Measurements from ENCODE around the gene EPHA7. TPM values are rescaled to one million over a fixed set of nuclear protein-coding genes. Genes with fewer than 3 reads are reported as not detected.

The EPHA7 gene
- polyA plus RNA-seq, 1 donor from 2014 or later, result 17.4 TPM

DNA sequence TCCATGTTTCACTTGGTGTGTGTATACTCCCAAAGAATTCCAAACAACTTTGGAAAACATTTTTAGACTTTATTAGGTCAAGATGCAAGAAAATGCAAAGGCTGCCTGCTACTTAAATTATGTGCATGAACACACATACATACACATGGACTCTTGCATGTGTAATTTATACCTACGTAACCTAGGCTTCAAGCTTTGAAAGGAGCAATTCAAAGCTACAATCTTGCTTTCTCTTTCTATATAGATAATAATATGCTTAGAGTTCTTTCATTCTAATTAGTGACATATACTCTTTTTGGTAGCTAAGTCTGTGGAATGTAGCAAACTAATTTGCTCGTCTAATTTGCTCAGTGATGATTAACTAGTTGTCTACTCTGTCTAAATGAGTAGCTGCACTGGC lies 146.5 kb downstream of the EPHA7 start:
- peaks cover 5% of the 10 kb centered on the region for H3F3A ChIP-seq (ENCODE audit: insufficient read depth, low read length, poor library complexity, severe bottlenecking)
- H3K36me3 ChIP-seq (ENCODE audit: insufficient read depth, low read length), result no peaks in the 10 kb centered on the region
- no peak overlapping the region for H3K27ac ChIP-seq (ENCODE audit: low read length)
- H3K9ac ChIP-seq (ENCODE audit: low read length), result no peak overlapping the region
- H3K79me2 ChIP-seq (replicated peaks; ENCODE audit: insufficient read depth, low read length), result no peaks in the 10 kb centered on the region
- no peaks in the 10 kb centered on the region for H3K9me2 ChIP-seq (ENCODE audit: insufficient read depth, low read length)
- TF ChIP-seq POLR2AphosphoS5 (IDR thresholded peaks at IDR 0.05), result no peak
- H3K4me3 ChIP-seq (ENCODE audit: low read length), result no peak overlapping the region
- no peaks in the 10 kb centered on the region for H3K9me3 ChIP-seq (ENCODE audit: low read length)
- no peak overlapping the region for H2AFZ ChIP-seq (ENCODE audit: low read depth, low read length)
- no peak overlapping the region for H3K4me2 ChIP-seq (ENCODE audit: low read length)
- H3K27me3 ChIP-seq (ENCODE audit: insufficient read depth, low read depth, low read length), result no peaks in the 10 kb centered on the region
- H4K20me1 ChIP-seq (ENCODE audit: insufficient read depth), result no peaks in the 10 kb centered on the region

GRCh38 chr6:93272211-93272610 lies 147.1 kb downstream of the EPHA7 start:
- H3K36me3 ChIP-seq (ENCODE audit: insufficient read depth, low read length), result no peaks in the 10 kb centered on the region
- H3K79me2 ChIP-seq (replicated peaks; ENCODE audit: insufficient read depth, low read length), result no peaks in the 10 kb centered on the region
- no peak for TF ChIP-seq SMC3 (conservative IDR thresholded peaks at IDR 0.05; ENCODE audit: poor library complexity)
- TF ChIP-seq POLR2AphosphoS5 (IDR thresholded peaks at IDR 0.05), result peak; percentile 94
- TF ChIP-seq, protein P1, sequence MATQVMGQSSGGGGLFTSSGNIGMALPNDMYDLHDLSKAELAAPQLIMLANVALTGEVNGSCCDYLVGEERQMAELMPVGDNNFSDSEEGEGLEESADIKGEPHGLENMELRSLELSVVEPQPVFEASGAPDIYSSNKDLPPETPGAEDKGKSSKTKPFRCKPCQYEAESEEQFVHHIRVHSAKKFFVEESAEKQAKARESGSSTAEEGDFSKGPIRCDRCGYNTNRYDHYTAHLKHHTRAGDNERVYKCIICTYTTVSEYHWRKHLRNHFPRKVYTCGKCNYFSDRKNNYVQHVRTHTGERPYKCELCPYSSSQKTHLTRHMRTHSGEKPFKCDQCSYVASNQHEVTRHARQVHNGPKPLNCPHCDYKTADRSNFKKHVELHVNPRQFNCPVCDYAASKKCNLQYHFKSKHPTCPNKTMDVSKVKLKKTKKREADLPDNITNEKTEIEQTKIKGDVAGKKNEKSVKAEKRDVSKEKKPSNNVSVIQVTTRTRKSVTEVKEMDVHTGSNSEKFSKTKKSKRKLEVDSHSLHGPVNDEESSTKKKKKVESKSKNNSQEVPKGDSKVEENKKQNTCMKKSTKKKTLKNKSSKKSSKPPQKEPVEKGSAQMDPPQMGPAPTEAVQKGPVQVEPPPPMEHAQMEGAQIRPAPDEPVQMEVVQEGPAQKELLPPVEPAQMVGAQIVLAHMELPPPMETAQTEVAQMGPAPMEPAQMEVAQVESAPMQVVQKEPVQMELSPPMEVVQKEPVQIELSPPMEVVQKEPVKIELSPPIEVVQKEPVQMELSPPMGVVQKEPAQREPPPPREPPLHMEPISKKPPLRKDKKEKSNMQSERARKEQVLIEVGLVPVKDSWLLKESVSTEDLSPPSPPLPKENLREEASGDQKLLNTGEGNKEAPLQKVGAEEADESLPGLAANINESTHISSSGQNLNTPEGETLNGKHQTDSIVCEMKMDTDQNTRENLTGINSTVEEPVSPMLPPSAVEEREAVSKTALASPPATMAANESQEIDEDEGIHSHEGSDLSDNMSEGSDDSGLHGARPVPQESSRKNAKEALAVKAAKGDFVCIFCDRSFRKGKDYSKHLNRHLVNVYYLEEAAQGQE (IDR thresholded peaks at IDR 0.05; ENCODE audit: borderline replicate concordance), result peak; percentile 69
- TF ChIP-seq CTCF (IDR thresholded peaks at IDR 0.05; ENCODE audit: poor library complexity, severe bottlenecking), result no peak
- no peak for TF ChIP-seq EZH2 (IDR thresholded peaks at IDR 0.05; ENCODE audit: borderline replicate concordance, insufficient read depth, low read length, poor library complexity, severe bottlenecking)
- peak; percentile 92 for TF ChIP-seq EP300 (conservative IDR thresholded peaks at IDR 0.05; ENCODE audit: poor library complexity, severe bottlenecking)
- no peak for TF ChIP-seq RAD21 (conservative IDR thresholded peaks at IDR 0.05)
- no peak for TF ChIP-seq MXI1 (conservative IDR thresholded peaks at IDR 0.05; ENCODE audit: poor library complexity, severe bottlenecking)
- no peak for TF ChIP-seq TAF1 (IDR thresholded peaks at IDR 0.05; ENCODE audit: low read depth)
- H3K27ac ChIP-seq (ENCODE audit: low read length), result no peak overlapping the region
- no peak overlapping the region for H3K9ac ChIP-seq (ENCODE audit: low read length)
- H3F3A ChIP-seq (ENCODE audit: insufficient read depth, low read length, poor library complexity, severe bottlenecking), result peaks cover 5% of the 10 kb centered on the region
- H3K4me3 ChIP-seq (ENCODE audit: low read length), result no peak overlapping the region
- no peaks in the 10 kb centered on the region for H3K9me2 ChIP-seq (ENCODE audit: insufficient read depth, low read length)
- no peak overlapping the region for H3K4me2 ChIP-seq (ENCODE audit: low read length)
- no peaks in the 10 kb centered on the region for H4K20me1 ChIP-seq (ENCODE audit: insufficient read depth)
- no peak overlapping the region for H2AFZ ChIP-seq (ENCODE audit: low read depth, low read length)
- H3K9me3 ChIP-seq (ENCODE audit: low read length), result no peaks in the 10 kb centered on the region
- no peaks in the 10 kb centered on the region for H3K27me3 ChIP-seq (ENCODE audit: insufficient read depth, low read depth, low read length)

Data from neural cell (in vitro differentiated cells).